GM19463 (cell line): ENCODE data around the gene ZNF362.
A peak's percentile ranks its signal among the peaks of the same experiment; 100 is the strongest.

ENCODE experiments used
- ATAC-seq: cut with Tn5 transposase; IDR thresholded peaks from one replicate; pipeline ENCODE4 v1.9.1; 2021; ENCODE audit warnings: mild to moderate bottlenecking, moderate library complexity; ENCODE audit not compliant: unreplicated experiment

ZNF362 gene

DNA sequence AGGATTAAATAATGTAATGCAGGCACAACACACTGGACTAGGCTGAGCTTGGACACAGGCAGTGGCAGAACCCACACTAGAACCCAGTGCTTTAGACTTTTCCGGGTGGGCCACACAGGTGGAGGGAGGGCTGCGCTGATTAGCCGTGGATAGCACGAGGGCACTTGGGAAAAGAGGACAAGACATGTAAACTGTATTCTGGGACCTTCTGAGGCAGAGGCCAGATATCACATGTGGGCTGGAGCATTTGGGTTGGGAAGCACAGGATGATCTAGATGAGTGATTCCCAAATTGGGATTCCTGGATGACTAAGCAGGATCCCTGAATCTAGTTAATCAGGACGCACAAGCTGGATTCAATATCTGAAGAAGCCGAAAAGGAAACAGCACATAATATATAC, 84.9 kb downstream of the ZNF362 start:
- no peak for ATAC-seq

- ATAC-seq, result no peak
These were observed 85.9 kb downstream of the ZNF362 start for GRCh38 chr1:33342041-33342723.

DNA sequence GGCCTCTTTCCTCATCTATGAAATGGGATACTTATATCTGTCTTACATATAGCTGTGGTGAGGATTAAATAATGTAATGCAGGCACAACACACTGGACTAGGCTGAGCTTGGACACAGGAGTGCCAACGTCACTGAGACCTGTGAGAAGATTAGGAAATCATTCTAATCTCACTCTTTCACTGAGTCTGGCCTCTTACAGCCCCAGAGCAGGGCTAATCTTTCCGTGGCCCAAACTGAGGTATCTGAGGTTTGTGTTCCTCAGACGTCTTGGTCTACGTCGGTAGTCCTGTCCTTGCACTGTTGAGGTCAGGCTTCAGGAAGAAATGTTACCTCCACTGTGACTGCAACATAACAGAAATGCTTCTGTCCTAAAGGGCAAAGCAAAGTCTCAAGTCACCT, 87.2 kb downstream of the ZNF362 start:
- ATAC-seq, result no peak

GRCh38 chr1:33344896-33345560, 88.7 kb downstream of the ZNF362 start:
- no peak for ATAC-seq

DNA sequence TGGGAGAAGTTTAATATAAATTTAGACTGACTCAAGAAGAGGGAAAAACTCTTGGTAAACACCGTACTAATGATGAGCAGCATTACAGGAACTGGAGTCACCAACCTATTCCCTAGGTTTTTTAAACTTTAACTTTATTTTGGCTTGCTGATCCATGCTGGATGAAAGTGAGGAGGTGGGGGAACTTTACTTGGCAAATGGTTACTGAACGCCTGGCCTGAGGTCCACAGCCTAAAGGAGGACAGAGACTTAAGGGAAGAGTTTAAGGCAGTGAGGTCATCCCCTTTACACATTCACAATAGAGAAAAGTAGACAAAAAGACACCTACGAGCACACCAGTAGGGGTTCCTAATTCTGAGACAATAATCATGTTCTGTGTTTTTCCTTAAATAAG, 90.2 kb downstream of the ZNF362 start:
- no peak for ATAC-seq

- ATAC-seq, result no peak
These were observed 90.8 kb downstream of the ZNF362 start for GRCh38 chr1:33346927-33347649.

GRCh38 chr1:33347650-33347992, 91.3 kb downstream of the ZNF362 start:
- no peak for ATAC-seq

DNA sequence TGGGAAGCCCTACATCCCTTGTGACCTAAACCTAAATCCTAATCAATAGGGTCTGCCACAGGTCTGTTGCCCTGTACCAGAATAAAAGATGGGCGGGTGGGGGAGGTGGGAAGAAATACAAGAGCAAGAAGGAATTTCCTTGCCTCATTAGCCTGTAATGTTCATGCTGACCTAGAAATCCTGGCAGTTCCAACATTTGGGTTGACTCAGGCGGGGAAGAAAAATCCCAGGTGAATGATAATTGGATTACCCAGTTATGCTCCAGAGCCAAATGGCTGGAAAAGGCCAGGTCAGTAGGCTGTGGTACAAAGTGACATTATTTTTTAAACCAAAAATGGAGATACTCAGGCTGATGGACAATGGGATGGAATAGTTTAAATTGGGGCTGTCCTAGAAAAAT, 91.9 kb downstream of the ZNF362 start:
- ATAC-seq, result no peak

GRCh38 chr1:33348676-33349080, 92.4 kb downstream of the ZNF362 start:
- ATAC-seq, result no peak

DNA sequence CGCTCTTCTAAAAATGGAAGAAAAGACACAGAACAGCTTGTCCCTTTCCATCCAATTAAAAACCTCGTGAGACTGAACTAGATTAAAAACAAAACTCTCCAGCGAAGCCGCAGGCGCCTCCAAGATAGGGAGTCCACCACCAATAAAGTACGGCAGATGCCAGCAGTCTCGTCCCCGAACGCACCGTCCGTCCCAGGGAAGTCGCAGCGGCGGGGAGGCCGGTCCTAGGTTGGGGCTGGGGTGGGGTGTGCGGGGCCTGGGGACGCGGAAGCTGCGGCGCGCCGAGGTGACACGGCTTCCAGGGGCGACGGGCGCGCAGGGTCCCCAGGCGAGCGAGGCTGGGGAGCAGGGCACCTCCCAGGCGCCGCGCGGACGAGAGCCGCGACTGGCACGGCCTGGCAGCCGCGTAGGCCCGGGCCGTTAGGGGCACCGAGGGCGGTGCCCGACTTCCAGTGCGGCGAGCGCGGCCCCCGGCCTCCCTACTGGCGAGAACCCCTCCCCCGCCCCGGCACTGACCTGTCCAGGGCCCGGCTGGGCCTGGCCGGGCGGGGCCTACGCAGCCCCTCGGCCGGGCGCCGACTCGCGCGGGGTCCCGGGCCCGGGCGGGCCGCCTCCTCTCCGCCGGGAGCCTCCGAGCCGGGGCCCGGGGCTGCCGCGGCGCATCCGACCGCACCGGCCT, 92.9 kb downstream of the ZNF362 start:
- peak; percentile 26 for ATAC-seq

DNA sequence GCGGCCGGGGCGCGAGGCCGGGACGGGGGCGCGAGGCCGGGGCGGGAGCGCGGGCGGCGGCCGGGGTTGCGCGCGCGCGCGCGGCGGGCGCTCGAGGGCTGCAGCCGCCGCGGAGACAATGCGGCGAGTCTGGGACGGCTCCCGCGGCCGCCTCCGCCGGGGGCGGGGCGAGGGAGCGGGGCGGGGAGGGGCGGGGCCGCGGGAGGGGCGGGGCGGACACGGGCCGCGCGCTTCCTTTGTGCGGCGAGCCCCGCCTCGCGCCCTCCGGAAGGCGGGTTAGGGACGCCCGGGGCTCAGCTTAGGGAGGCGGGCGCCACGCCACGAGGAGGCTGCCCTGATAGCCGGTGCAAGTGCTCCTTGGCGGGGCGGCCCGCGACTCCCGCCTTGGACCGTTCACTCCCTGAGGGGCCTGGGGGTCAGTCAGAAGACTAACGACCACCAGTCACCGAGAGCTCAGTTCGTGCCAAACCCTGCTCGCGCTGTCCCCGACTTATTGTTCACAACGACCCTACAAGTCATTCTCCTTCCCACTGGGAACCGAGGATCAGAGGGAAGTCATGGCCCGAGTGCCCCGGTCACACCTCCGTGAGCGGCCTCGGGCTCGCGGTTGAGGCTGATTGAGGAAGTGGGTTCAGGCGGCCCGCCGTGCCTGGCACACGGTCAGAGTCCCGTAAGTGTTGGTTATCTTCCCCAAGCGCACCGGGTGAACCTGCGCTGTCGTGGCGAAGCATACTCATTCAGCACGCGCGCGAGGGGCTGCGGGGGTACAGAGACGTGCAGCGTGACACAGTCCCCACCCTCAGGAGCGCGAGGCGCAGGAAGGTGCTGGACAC, 93.7 kb downstream of the ZNF362 start:
- peak; percentile 79 for ATAC-seq
